ENCODE measurements around the gene SERPINH1.

SERPINH1 gene

GRCh38 chr11:75596914-75597313 lies 34.9 kb downstream of the SERPINH1 start:
- no peak for DNase-seq (ENCODE audit: low spot score)

GRCh38 chr11:75597636-75598035 lies 35.6 kb downstream of the SERPINH1 start:
- no peak for DNase-seq (ENCODE audit: low spot score)

- DNase-seq (ENCODE audit: low spot score) = no peak
These were observed 36.2 kb downstream of the SERPINH1 start for GRCh38 chr11:75598264-75598663.

GRCh38 chr11:75598900-75599299 lies 36.8 kb downstream of the SERPINH1 start:
- DNase-seq (ENCODE audit: low spot score) = no peak

- DNase-seq (ENCODE audit: low spot score) = no peak
These were observed 38.3 kb downstream of the SERPINH1 start for GRCh38 chr11:75600356-75600755.

- DNase-seq (ENCODE audit: low spot score) = no peak
These were observed 39.4 kb downstream of the SERPINH1 start for GRCh38 chr11:75601494-75601893.

- DNase-seq (ENCODE audit: low spot score) = no peak
These were observed 40.9 kb downstream of the SERPINH1 start for GRCh38 chr11:75602951-75603350.

GRCh38 chr11:75603791-75604736 lies 42.0 kb downstream of the SERPINH1 start:
- DNase-seq (ENCODE audit: low spot score) = peak; percentile 82

GRCh38 chr11:75606099-75606498 lies 44.0 kb downstream of the SERPINH1 start:
- DNase-seq (ENCODE audit: low spot score) = no peak

- DNase-seq (ENCODE audit: low spot score) = no peak
These were observed 49.8 kb downstream of the SERPINH1 start for GRCh38 chr11:75611823-75612222.

GRCh38 chr11:75615751-75616150 lies 53.7 kb downstream of the SERPINH1 start:
- no peak for DNase-seq (ENCODE audit: low spot score)

GRCh38 chr11:75616281-75616680 lies 54.2 kb downstream of the SERPINH1 start:
- no peak for DNase-seq (ENCODE audit: low spot score)
